Adrenal gland (tissue), 12 donors: ENCODE data around the gene TNFRSF12A. TPM values are rescaled to one million over a fixed set of nuclear protein-coding genes. Genes with fewer than 3 reads are reported as not detected.

Source experiments
- DNase-seq, 7 donors: peaks; one replicate each; pipeline ENCODE4 v3.0.0-alpha.2; 2019 to 2020
- H3K27ac ChIP-seq, 5 donors: fragments of 200-600 bp; sonication (generic) in 4 of 5; 1 replicate in 3 of 5; 2 replicates in 2 of 5; pipeline versions ENCODE4 v1.5.1 to v1.8.0; 2016 to 2020; ENCODE audit warnings: mild to moderate bottlenecking in 1 of 5
- H3K27me3 ChIP-seq: fragments of 200-600 bp; 2 replicates; pipeline ENCODE4 v1.8.0; 2021
- H3K36me3 ChIP-seq, 2 donors: fragments of 200-600 bp; replicated peaks in 1 of 2; 1 replicate in 1 of 2; 2 replicates in 1 of 2; pipeline versions ENCODE4 v1.5.1 to v1.8.0; 2018 to 2022
- H3K4me1 ChIP-seq, 2 donors: fragments of 200-600 bp; replicated peaks in 1 of 2; 1 replicate in 1 of 2; 2 replicates in 1 of 2; pipeline versions ENCODE4 v1.5.1 to v1.8.0; 2018 to 2021
- H3K4me3 ChIP-seq, 4 donors: fragments of 200-600 bp; sonication (generic) in 3 of 4; one replicate each; pipeline ENCODE4 v1.5.1; 2016 to 2018
- H3K9me3 ChIP-seq, 3 donors: fragments of 200-600 bp; sonication (generic) in 1 of 3; replicated peaks in 1 of 3; 1 replicate in 2 of 3; 2 replicates in 1 of 3; pipeline versions ENCODE4 v1.5.1 to v1.8.0; 2016 to 2021
- CTCF ChIP-seq, 6 experiments: fragments of 450-650 bp in 4 of 6; fragments of 200-600 bp in 2 of 6; sonication (generic) in 1 of 6; IDR thresholded peaks; 1 replicate in 5 of 6; 2 replicates in 1 of 6; pipeline versions ENCODE4 v1.5.1 to v1.8.0; 2016 to 2021; ENCODE audit warnings: antibody characterized with exemption in 6 of 6, mild to moderate bottlenecking in 2 of 6, moderate library complexity in 1 of 6
- POLR2A ChIP-seq, 2 donors: fragments of 450-650 bp; IDR thresholded peaks; one replicate each; pipeline ENCODE4 v1.6.1; 2017; ENCODE audit warnings: antibody characterized with exemption in 2 of 2, mild to moderate bottlenecking in 2 of 2, moderate library complexity in 1 of 2
- WGBS, 4 donors: extraction: QIAGEN DNeasy Blood & Tissue Kit in 2 of 4; methylation state at CpG; one replicate each; pipeline versions ENCODE4 v1.1.5 to v1.1.7; 2013 to 2017; 5-methylcytosine and 5-hydroxymethylcytosine counted together
- intact Hi-C, 2 donors: fragments of 100-400 bp; cut with DNase I; formaldehyde crosslinking; loops; one replicate each; pipeline versions ENCODE4 v1.14.1 to v1.15.0; 2022 to 2023
- polyA plus RNA-seq, 3 donors: library from polyadenylated mRNA; stranded (reverse); fragments of 200-250 nt in 2 of 3; fragments of 350-450 nt in 1 of 3; fragmentation: Illumina TruSeq in 1 of 3; extraction: RNeasy Lipid Tissue Mini Kit (QIAGEN cat#74804) in 1 of 3; gene quantifications; one replicate each; pipeline ENCODE4 v1.2.3, GENCODE V29; 2013 to 2014
- total RNA-seq, 9 donors: library from RNA; depleted of rRNA in 4 of 9; stranded (reverse); fragments of >200 nt in 4 of 9; fragments of 120-200 nt in 1 of 9; fragmentation: NEBNext Ultra II Directional in 1 of 9; extraction: Animal tissue kit (Norgen Biotek cat#: 25700) in 1 of 9; gene quantifications; one replicate each; pipeline versions ENCODE4 v1.1.0 to v1.2.4, GENCODE V29; 2013 to 2023
- donor health status: healthy with polysubstance abuse.
- donor health status: Bipolar disorder and iron deficiency.
- donor health status: DM: yes; HTN: yes; CAD: no.
- donor health status: DM: no; HTN: no; CAD: no.
- donor health status: DM: no; HTN: no; CAD: no.
- donor health status: DM: yes; HTN: yes; CAD: no.

TNFRSF12A gene
- total and polyA plus RNA-seq, 12 donors: 8.8 to 175 (median 42.6) TPM

GRCh38 chr16:3042376-3042775 is 22.2 kb downstream of the TNFRSF12A start:
- no peaks in the 10 kb centered on the region for H3K36me3 ChIP-seq
- TF ChIP-seq POLR2A (IDR thresholded peaks at IDR 0.05) (no peak), CTCF (IDR thresholded peaks at IDR 0.05) (no peak)
- H3K27ac ChIP-seq: no peak overlapping the region
- no peak for DNase-seq
- 65 to 75% (median 71%) methylated on average over 3 of the region's 3 CpGs for WGBS, 4 donors
- H3K4me1 ChIP-seq: peaks cover 4 to 13% of the 10 kb centered on the region in 2 donors
- no peak overlapping the region for H3K4me3 ChIP-seq
- peaks cover 73% of the 10 kb centered on the region for H3K27me3 ChIP-seq
- H3K9me3 ChIP-seq: no peaks in the 10 kb centered on the region
- intact Hi-C loops: no loop called here

GRCh38 chr16:3044708-3045107 is 24.5 kb downstream of the TNFRSF12A start:
- WGBS, 4 donors: 79 to 88% (median 85%) methylated on average over 6 of the region's 6 CpGs
- intact Hi-C loops: no loop called here
- H3K27ac ChIP-seq: no peak overlapping the region
- peaks cover 66% of the 10 kb centered on the region for H3K27me3 ChIP-seq
- no peak for DNase-seq
- H3K4me3 ChIP-seq: no peak overlapping the region
- peaks cover 4 to 13% of the 10 kb centered on the region in 2 donors for H3K4me1 ChIP-seq
- H3K9me3 ChIP-seq: no peaks in the 10 kb centered on the region
- H3K36me3 ChIP-seq: no peaks in the 10 kb centered on the region
- no peak for TF ChIP-seq CTCF (IDR thresholded peaks at IDR 0.05)
- no peak for TF ChIP-seq POLR2A (IDR thresholded peaks at IDR 0.05)

- Histone ChIP-seq H3K9me3 (no peaks in the 10 kb centered on the region), H3K4me3 (peak within 1 kb of the TSS in 1 of 4 donors; percentile 35), H3K36me3 (no peaks in the 10 kb centered on the region), H3K27ac (no peak within 1 kb of the TSS), H3K4me1 (peaks cover 4 to 13% of the 10 kb centered on the region in 2 donors), H3K27me3 (peaks cover 65% of the 10 kb centered on the region)
- intact Hi-C loops: no loop called here
- DNase-seq: no peak
- 0 to 1% (median 0%) methylated on average over 2 to 85 of the region's 86 CpGs for WGBS, 4 donors
- TF ChIP-seq CTCF (IDR thresholded peaks at IDR 0.05) (no peak), POLR2A (IDR thresholded peaks at IDR 0.05) (no peak)
Measured at GRCh38 chr16:3045758-3046640, 25.8 kb downstream of the TNFRSF12A start, which contains the start of gene MMP25. TSS of gene MMP25 (plus strand) at chr16:3046561. CDS start at chr16:3046918, 357 bp downstream.

GRCh38 chr16:3046641-3047386 is 26.6 kb downstream of the TNFRSF12A start:
- TF ChIP-seq CTCF (IDR thresholded peaks at IDR 0.05): no peak
- TF ChIP-seq POLR2A (IDR thresholded peaks at IDR 0.05): no peak
- H3K27me3 ChIP-seq: peaks cover 64% of the 10 kb centered on the region
- 1 to 9% (median 3%) methylated on average over 9 to 54 of the region's 54 CpGs; no CpG with 5 or more reads in 1 of the 4 donors for WGBS, 4 donors
- peaks cover 4 to 13% of the 10 kb centered on the region in 2 donors for H3K4me1 ChIP-seq
- DNase-seq: no peak
- H3K4me3 ChIP-seq: peak overlapping the region in 1 of 4 donors; percentile 35
- no peak overlapping the region for H3K27ac ChIP-seq
- H3K36me3 ChIP-seq: no peaks in the 10 kb centered on the region
- intact Hi-C loops: no loop called here
- no peaks in the 10 kb centered on the region for H3K9me3 ChIP-seq
